Fibroblast of skin of abdomen (primary cell): ENCODE results near the gene MKNK1.

Source experiments
- DNase-seq: peaks from one replicate; pipeline ENCODE4 v3.0.0-alpha.2; 2013

The MKNK1 gene

DNA sequence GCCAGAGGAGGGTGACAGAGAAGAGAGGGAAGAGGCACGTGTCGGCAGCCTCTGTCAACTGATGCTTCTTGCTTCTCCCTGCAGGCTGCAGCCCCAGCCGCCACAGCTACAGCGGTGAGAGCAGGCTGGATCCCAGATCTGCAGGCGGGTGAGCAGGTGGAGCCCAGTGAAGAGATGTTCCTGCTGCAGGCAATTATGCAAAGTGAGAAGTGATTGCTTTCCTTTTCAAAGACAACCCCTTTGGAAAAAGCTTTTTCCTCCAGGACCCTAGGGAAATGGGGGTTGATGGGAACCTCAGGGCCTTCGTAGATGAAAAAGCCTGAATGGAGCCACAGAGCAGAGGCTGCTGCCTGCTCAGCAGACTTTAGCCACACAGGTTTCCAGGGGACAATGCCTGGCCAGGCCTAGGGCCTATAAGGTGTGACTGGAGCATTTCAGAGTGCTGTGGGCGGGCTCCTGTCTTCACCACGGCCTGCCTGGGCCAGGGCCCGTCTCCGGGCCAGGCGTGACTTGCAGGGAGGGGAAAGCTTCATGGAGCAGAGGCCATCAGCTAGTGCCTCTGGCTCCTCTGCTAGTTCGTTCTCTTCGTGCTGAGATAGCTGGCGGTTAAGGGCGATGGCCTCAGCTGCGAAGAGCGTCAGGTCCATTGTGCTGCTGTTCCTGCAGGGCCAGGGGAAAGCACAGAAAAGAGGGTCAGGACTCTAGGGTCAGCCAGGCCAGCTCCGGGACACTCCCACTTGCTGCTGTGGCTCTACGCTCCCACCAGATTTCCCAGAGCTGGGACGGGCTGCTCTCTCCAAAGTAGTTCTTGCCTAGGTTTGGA lies 45.7 kb downstream of the MKNK1 start:
- DNase-seq: no peak

DNA sequence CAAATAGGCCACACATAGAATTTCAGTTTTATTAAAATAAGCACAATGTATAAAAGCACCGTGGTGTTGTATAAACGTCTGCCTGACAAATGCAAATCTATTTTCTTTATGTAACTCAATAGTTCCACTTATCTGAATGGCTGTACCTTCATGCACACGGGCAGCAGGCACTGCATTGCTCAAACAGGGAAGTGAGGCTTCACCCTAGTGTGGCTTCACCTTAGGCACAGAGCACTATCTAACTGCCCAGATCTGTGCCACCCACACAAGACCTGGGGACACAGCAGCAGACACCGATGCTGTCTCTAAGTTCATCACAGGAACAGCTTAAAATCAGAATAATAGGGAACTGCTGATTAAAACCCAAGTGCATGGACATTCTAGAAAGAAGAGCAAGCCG lies 46.7 kb downstream of the MKNK1 start:
- no peak for DNase-seq

DNA sequence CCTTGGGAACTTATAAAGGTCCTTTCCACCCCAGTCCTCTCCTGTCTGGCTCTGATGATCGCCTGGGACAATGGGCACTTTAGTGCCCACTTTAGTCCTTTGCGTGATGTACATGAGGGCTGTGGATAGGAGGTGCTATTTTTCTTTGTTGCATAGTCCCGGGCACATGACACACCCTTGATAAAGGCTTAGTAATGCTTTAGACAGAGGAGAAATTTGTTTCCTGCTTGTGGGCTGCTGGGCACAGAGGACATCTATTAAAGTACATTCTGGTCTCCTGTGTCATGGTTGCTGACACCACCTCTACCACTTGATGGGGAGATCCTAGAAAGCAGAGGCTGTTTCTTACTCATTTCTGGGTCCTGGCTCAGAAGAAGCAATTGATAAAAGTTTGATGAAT lies 47.2 kb downstream of the MKNK1 start:
- peak; percentile 19 for DNase-seq

DNA sequence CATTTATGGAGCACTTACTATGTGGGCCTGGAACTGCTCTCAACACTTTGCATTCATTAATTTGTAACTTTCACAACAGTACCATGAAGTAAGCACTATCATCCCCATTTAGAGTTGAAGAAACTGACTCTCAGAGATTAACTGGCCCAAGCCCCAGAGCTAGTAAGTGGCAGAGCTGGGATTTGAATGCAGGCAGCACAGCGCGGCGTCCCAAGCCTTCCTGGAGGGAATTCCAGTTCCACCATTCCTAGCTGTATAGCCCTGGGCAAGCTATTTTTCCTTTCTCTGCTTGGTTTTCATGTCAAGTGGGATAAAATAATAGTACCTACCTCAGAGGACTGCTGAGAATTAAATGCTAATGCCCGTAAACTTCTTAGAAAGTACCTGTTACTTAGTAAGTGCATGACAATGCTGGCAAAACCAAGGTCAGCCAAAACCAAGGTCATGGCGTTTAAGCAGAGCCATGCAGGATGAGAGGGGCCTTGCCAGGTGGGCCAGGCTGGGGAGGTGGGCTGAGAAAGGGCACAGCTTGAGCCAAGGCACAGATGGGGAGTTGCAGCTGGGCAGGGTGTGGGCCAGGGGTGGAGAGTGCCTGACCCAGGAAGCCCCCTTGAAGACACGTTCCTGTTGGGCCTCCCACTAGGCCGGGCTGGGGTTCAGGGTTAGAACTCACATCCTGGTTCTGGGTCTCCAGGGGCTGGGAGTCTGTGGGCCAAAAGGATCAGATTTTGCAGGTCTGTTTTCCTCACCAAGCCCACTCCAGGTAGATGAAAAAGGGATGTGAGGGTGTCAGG lies 48.0 kb downstream of the MKNK1 start:
- no peak for DNase-seq

DNA sequence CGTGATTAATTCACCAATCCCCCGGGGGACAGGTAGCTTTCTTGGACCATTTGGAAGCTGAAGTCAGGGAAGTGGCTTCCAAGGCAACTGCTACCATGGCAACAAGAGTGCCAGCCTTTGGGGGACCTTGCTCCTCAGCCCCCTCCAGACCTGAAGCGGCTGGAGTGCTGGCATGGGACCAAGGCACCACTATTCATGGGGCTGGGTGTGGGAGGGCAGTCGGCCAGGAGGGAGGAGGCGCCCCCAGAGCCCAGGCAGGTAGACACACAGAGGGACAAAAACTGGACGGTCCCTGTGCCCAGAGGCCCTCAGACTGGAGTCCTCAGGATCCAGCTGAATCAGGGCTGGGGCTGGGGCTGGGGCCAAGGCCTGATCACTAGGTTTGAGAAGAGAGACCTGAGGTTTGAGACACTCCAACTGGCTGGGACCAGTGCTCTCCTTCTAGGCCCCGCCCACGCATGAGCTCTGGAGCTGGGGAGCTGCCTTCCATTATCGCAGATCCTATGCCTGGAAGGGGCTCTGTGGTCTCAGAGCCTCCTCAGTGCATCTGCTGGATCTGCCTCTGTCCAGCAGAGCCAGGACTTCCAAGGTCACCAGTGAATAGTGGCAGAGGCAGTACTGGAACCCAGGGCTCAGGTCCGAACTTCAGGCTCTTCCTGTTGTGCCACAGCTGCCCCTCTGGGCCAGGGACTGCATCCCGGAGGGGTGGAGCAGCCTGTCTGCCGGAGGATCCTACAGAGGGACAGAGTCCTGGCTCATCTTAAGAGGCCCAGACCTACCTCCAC lies 49.3 kb downstream of the MKNK1 start:
- DNase-seq: no peak

DNA sequence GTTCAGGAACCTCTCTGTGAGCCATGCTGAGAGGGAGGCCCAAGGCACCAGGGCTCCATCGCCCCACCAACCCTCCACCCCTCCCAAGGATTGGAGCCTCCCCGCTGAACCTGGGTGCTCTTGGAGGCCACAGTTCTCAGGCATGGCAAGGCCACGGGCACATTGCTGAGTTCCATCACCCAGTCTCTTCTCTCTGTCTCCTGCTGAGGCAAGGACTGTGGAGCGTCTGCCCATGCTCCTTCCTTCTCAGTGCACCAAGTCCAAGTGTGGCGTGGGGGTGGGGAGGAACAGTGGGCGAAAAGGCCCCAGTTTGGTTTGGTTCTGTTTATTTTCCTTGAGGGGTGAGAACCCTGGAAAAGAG lies 49.9 kb downstream of the MKNK1 start:
- DNase-seq: no peak

DNA sequence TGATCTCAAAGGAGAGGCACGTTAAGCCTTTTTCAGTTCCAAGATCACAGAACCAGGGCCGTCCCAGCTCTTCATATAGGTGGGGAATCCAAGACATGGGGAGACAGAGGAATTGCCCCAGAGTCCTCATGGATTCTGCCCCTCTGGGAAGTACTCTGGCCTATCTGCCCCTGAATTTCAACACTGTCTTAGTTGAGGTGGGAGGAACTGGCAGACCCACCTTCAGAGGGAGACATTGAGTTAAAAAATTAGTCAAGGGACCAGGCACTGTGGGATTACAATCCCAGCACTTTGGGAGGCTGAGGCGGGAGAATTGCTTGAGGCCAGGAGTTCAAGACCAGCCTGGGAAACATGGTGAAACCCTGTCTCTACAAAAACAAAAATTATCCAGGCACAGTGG lies 50.6 kb downstream of the MKNK1 start:
- no peak for DNase-seq

DNA sequence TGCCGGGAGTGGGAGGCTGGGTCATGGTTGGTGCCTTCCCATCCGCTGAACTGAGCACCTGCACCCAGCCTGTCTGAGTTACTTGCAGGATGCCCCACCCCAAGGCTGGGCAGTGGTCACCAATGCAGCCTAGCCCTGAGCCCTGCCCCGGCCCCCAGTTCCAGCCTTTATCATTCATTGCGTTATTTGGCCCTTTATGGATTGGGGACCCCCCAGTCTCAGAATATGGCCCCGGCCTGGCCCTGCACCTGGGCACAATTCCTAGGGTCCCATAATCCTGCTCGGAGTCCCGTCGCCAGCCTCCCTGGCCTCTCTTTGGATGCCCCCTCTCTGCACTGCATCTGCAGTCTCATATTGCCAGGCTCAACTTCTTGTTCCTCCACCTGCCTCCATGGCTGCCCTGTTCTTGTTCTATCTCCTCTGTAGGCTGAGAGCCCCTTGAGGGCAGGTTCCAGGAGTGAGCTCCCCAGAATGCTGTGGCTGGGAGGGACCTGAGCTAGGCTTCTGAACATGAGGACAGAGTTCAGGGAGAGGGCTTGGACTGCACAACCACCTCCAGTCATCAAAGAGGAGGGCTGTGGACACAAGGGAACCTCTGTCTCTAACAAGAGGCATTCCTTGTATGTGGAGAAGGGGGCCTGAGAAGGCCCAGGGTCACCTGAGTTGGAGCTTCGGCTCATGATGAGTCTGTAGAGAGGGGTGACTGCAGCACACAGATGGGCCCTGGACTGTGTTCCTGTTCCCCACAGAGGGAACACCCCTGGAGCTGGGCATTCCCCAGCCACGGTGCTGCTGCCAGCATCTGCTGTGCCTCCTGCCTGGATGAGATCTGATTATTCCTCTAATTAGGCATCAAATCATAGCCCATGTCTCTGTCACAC lies 51.5 kb downstream of the MKNK1 start:
- DNase-seq: no peak

DNA sequence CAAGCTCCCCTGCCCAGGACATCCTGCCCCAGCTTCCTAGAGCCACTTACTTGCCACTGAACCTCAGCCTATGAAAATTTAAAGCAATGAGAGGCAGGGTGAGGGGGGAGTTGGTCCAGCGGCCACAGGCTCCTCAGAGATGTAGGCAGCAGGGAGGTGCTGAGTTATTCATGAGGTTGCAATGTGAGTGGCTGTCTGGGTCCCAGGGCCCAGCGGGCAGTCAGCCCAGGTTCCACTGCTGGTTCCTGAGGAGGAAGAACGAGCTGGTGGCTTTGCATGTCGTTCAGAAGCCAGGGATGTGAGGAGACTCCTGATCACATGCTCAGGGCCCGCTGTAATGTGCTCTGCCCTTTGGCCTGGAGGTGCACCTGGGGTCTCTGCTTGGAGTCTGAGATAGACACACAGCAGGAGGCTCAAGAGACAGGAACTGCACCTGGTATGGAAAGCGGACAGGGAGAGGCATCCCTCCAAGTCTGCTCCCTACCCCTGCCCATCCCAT lies 52.4 kb downstream of the MKNK1 start, which contains the start of gene KNCN:
Gene KNCN, minus strand, starts transcription at position 51 of the 499 bp plus-strand sequence. CDS start 432 bp downstream, outside the sequence.
- no peak for DNase-seq

DNA sequence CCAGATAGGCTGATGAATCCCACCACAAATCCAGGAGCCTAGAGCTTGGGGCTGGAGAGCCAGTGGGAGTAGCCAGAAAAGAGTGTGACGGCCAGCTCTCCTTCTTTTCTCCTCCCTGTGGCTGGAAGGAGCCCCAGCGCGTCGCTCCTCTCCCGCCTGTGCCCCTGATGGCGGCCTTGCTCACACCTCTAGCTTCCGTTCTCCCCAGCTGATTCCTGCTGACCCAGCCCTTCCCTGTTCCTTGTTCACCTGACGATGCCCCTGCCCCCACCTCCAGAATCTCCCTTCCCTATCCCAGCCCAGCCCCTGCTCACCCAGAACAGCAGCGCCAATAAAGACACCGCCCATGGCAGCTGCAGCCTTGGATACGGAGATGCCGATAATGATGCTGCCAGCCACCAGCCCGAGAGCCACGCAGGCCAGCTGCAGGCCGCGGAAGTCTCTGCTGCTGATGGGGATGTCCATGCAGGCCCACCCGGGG lies 53.3 kb downstream of the MKNK1 start:
- DNase-seq: no peak

DNA sequence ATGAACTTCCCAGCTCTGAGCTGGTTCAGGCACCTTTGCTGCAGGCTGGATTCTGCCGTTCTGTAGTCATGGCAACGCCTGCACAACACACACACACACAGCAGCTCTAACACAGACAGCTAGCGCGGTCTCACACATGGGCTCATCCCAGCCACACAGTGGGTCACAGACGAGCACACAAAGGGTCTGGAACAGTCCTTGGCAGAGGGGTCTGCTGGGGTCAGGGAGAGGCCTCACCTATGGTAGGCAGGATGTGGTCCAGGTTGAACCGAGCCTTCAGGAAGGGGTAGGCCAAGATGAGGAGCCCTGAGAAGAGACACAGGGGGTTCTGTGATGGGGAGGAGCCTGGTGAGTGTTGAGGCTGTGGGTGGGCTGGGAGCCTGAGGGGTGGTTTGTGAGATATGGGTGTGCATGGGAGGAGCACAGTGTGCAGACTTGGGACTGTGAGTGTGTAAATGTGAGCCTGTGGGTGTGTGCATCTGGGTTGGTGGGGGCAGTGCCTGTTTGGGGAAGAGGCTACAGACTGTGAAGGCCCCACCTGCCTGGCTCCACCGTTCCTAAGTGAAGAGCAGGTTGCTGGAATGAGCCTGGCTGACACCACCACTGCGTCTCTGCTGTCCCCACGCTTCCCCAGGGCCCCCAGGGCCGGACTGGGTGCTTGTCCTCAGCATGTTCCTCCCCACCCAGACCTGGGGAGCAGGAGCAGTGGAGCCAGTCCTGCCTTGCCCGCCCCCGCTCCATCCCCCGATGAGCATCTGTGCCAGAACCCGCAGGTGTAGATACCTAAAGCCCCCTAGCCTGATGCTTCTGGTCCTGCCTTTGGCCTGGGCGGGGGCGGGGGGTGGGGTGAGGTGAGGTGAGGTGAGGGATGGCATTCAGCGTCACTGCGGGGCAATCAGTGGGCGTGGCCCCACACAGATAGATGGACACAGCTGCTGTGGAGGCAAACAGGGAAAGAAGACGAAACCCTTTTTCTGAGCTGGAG lies 54.1 kb downstream of the MKNK1 start:
- peak; percentile 37 for DNase-seq

DNA sequence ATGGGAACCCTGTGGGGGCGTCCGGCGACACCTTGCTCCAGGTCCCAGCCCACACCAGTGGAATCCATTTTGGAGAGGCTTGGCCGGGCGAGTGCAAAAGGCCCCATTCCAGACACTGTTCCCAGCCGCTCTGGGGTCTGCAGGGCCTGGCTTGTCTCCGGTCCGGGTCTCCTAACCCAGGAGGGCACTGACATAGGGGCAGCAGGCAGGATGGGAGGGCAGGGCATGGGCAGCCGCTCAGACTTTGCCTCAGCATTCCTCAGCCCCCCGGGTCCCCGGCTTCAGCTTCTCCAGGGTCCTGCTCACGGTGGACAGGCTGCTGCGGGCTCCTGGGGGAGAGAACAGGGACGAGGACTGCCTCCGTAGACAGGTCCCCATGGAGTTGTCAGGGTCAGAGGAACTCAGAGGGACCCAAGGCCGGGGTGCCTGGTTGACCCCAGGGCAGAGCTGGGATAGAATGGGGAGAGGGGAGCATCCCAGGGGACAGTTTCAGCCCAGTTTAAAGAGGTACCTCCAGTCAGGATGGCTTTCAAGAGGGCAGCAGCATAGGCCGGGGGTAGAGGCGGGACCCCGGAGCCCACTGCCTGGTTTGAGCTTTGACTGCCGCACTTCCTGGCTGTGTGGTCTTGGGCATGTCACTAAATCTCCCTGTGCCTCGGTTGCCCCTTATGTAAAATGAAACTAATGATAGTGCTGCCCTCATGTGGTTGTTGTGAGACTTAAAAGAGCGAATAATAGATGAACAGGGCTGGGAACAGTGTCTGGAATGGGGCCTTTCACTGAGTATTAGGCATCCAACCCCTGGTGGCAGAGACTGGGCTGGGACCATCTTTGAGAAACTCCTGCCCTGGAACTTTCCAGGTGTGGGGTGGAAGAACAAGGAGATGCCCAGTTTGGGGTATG lies 56.3 kb downstream of the MKNK1 start:
- DNase-seq: peak; percentile 36

DNA sequence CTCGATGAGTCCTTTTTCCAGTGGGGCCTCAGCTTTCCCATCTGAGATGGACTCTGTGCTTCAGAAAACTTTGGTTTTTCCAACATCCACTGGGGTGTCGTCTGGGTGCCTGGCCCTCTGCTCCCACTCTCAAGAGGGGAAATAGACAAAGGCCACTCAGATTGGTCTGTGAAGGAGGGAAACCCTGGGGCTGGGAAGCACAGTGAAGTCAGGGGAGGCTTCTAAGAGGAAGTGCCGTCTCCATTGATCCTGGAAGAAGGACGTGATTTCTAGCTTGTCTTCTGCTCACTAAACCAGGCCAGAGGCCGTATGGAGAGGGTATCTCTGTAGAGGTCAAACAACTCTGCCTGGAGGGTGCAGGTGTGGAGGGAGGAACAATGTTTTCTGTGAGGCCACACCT lies 57.9 kb downstream of the MKNK1 start:
- no peak for DNase-seq

DNA sequence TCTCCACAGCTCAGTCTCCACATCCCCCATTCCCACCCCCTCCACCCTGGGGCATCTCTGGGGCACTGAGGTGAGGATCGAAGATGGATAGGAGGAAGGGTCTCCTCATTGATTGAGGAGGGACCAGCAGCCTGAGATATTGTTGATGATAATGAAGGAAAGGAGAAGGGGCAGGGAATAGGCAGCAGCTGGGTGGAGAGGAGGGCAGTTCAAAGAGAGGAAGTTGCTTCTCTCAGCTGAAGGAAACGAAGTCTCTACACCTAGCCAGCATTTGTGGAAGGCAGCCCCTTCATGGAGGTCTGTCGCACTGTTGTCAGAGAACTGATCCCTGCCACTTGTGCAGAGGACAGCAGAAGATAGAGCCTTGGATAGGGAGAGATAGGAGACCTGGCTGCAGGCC lies 58.3 kb downstream of the MKNK1 start:
- DNase-seq: no peak

DNA sequence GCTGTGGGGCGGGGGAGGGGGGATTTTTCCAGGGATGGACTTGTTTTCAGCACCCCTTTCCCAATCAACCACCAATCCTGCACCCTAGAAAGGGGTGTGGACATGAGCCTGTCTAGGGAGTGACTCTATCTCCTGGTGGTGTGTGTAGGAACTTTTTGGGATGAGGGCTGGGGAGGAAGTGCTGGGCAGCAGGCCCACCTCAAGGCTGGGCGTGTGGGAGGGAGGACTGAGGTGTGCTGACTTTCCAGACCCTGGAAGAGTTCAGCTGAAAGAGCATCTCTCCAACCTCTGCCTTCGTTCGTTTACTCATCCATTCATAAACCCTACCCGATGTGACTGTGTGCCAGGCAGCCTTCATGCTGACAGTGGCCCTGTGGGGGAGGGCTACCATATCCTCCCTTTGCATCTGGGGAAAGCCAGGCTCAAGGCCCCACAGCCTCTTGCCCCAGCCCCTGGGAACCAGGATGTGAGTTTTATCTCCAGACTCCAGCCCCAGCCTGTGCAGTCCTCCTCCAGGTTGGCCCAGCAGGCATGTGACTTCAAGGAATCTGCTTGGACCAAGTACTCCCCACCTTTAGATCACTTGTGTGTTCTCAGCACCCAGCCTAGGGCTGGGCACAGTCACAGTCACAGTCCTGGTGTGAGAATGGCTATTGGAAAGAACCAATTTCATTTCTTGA lies 59.4 kb downstream of the MKNK1 start:
- no peak for DNase-seq

DNA sequence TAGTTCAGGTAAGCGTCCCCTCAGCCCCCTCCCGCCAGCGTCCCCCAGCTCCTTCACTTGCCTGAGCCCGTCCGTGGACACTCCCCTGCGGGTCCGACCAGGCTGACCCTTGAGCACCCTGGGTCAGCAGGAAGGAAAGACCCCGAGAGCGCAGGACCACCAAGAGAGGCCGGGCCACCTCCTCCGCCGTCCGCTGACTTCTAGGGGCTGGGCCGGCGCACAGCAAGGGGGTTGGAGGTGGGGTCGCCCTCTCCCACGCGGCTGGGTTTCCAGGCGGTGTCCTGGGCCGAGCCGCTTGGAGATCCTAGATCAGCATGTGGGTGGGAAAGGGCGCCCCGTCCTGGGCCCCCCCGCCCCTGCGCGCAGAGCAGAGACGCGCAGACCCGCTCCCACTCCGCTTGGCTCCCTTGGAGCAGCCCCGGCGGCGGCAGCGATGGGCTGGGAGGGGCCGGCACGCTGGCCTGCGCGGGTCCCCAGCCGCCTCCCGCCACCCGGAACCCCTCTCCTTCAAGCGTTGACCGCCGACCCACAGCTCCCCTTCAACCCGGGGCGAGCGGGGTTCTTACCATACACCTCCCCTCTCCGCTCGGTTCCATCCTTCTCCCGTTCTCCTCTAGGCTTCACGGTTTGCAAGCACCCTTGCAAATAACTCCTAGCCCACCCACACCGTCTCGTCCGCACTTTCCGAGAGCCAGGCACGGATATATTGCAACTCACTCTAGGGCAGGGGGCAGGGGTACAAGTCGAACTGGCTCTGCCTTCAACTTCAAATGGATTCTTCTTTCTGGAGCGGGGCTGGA lies 60.1 kb downstream of the MKNK1 start:
- no peak for DNase-seq

DNA sequence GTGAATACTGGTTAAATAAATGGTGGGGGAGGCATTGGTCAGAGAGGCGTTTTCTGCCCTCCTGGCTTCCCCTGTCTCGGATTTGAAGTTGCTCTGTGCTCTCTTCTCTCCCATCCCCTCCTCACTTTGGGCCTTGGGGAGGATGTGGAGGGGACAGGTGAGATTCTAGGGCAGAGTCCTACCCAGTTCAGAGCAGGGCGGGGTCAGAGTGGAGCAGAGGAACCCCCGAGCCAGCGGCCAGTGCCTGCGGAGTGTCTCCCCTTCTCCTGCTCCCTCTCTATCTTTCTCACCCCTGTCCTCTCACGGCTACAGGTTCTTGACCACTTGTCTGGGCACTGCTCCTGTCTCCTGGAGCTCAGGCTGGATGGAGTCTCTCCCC lies 60.7 kb downstream of the MKNK1 start:
- DNase-seq: no peak

DNA sequence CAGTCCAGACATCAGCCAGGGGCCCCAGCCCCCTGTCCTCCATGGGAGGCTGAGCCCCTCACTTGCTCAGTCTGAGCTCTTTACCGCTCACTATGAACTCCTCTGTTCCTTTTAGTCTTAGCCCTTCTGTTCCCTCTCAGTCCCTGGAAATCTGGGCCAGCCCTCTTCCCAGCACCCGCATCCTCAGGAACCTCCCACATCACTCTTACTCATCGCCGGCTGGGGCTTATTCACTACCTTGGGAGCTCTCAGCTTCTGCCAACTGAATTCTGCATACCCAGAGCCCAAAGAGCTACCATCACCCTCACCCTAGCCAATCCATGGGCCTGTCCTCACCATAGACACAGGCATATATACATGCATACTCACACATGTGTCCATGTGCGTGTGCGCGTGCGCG lies 64.1 kb downstream of the MKNK1 start:
- peak; percentile 70 for DNase-seq
